Astrocyte of the spinal cord (primary cell): Measurements from ENCODE around the gene ADAMTS14.

Experiments used
- DNase-seq: peaks from one replicate; pipeline ENCODE4 v3.0.0; 2011; ENCODE audit warnings: low read depth, low spot score
- H3K4me3 ChIP-seq: 2 replicates; pipeline ENCODE4 v1.5.1; 2011; ENCODE audit warnings: low read depth, mild to moderate bottlenecking, low read length, moderate library complexity
- in situ Hi-C: cut with HindIII; loops from 2 replicates; pipeline ENCODE4 v1.10.0; 2017; ENCODE audit warnings: low sequenced_read_pairs
- TF ChIP-seq, protein P1 (sequence below): IDR thresholded peaks from 2 replicates; pipeline ENCODE4 v1.5.1; 2012; ENCODE audit warnings: low read depth, mild to moderate bottlenecking, low read length, inconsistent platforms

The ADAMTS14 gene

DNA sequence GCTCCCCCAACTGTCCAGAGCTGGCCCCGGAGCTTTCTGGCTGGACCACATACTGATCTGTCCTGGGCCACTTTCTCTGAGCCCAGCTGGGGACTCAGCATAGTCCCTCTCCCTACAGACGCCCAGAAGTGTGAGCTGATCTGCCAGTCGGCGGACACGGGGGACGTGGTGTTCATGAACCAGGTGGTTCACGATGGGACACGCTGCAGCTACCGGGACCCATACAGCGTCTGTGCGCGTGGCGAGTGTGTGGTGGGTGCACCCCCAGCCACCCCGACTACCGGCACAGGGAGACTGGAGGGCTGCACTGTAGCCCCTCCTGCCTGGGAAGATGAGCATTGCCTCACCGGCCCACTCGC is 71.1 kb downstream of the ADAMTS14 start:
- DNase-seq: no peak
- in situ Hi-C loops: no loop called here
- H3K4me3 ChIP-seq: no peak overlapping the region
- TF ChIP-seq, protein P1, sequence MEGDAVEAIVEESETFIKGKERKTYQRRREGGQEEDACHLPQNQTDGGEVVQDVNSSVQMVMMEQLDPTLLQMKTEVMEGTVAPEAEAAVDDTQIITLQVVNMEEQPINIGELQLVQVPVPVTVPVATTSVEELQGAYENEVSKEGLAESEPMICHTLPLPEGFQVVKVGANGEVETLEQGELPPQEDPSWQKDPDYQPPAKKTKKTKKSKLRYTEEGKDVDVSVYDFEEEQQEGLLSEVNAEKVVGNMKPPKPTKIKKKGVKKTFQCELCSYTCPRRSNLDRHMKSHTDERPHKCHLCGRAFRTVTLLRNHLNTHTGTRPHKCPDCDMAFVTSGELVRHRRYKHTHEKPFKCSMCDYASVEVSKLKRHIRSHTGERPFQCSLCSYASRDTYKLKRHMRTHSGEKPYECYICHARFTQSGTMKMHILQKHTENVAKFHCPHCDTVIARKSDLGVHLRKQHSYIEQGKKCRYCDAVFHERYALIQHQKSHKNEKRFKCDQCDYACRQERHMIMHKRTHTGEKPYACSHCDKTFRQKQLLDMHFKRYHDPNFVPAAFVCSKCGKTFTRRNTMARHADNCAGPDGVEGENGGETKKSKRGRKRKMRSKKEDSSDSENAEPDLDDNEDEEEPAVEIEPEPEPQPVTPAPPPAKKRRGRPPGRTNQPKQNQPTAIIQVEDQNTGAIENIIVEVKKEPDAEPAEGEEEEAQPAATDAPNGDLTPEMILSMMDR: no peak

DNA sequence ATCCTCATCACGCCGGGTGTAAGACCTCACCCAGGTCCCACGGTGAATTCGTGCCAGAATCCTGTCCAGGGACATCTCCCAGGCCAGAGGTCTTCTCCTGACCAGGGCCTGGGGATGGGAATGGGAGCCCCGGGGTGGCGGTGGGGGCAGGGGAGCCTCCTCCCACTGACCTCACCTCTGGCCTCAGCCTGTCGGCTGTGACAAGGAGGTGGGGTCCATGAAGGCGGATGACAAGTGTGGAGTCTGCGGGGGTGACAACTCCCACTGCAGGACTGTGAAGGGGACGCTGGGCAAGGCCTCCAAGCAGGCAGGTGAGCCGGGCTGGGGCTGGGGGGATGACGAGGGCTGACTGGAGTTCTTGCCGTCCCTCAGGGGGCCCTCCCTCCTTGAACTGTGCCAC is 71.6 kb downstream of the ADAMTS14 start:
- TF ChIP-seq, protein P1: no peak
- no peak overlapping the region for H3K4me3 ChIP-seq
- in situ Hi-C loops: no loop called here
- DNase-seq: no peak

DNA sequence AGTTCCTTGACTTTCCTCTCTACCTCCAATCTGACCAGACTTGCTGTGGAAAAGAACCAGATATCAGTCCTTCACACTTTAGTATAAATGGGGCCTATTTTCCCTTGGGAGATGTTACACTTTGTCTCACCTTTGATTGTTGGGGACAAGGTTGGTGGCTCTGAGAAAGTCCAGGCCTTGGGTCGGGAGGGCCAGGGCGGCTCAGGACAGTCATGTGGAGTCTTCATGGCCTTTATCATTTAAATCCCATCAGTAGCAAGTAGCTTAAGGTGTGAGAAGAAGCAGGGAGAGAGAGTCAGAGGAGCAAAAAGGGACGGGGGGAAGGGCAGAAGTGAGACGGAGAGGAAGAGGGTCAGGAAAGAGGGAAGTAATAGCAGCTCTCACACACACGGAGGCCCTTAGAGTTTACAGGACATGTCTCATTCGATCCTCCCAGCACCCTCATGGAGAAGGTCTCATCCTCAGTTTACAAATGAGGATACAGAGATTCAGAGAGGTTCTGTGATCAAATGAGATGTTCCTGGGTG is 72.4 kb downstream of the ADAMTS14 start:
- H3K4me3 ChIP-seq: no peak overlapping the region
- in situ Hi-C loops: no loop called here
- TF ChIP-seq, protein P1: no peak
- DNase-seq: no peak

DNA sequence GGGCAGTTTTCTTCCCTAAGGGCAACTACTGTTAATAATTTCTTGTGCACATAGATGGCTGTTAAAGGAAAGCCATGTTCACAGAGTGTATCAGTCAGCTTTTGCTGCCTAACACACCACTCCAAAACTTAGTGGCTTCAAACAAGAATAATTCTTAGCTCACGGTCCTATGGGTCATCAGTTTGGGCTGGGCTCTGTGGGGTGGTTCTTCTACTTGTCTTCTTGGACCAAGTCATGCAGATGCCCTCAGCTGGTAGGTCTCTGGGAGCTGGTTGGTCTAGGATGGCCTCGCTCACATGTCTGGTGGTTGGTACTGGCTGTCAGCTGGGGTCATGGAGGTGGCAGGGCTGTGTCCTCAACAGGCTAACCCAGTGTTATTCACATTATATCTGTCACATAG is 73.2 kb downstream of the ADAMTS14 start:
- in situ Hi-C loops: no loop called here
- H3K4me3 ChIP-seq: no peak overlapping the region
- DNase-seq: no peak
- TF ChIP-seq, protein P1: no peak

DNA sequence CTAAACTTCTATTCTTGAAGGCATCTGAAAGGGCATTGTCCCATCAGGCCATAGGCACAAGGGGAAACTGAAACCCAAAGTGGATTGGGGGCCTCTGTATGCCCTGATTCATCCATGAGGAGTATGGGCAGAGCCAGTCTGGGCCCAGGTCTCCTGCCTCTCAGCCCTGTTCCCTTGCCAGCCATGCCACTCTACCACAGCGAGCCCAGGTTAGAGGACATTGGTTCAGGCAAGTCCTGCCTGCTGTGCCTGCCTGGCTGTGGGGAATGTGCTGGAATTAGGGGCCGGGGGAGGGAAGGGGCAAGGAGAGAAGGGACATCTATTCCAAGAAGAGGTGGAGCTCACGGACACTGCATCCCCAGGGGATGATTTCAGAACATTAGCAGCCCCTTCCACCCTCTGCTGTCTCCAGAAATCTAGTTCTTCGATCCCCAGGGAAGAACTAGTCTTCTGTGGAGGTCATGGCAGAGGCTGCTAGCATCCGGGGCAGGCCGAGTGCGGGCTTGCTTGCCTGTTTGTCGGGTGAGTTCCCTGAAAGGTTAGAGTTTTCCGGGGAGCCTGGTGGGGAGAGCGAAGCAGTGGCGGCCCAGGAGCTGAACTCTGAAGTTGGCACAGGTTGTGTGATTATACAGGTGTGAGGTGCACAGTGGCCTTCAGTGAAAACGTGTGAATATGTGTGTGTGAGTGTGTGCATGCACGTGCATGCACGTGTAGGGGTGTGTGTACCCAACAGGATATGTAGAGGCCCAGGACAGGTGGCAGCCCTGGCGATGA is 75.1 kb downstream of the ADAMTS14 start:
- TF ChIP-seq, protein P1: no peak
- no peak overlapping the region for H3K4me3 ChIP-seq
- no peak for DNase-seq
- in situ Hi-C loops: no loop called here

DNA sequence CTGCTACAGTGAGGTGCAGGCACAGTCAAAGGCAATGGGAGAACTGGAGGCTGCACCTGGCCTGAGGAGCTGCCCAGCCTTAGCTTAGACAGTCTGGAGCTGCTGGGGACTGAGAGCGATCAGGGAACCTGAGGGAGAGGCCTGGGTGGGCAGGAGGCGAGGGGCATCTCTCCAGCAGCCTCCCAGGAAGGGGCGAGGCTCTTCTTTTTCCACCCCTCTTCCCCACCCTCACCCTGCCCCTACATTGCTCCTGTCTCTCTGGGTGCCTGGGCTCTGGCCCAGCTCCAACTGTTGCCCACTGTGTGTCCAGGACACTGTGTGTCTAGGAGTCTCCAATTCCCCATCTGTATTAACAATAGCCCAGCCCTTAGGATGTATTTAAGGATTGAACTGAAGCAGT is 76.0 kb downstream of the ADAMTS14 start:
- in situ Hi-C loops: no loop called here
- no peak overlapping the region for H3K4me3 ChIP-seq
- TF ChIP-seq, protein P1: no peak
- no peak for DNase-seq
